Measurements from ENCODE around the gene SPON1.

Gene SPON1

GRCh38 chr11:14041040-14041439 lies 78.5 kb downstream of the SPON1 start:
- DNase-seq: no peak
- TF ChIP-seq, protein P1, sequence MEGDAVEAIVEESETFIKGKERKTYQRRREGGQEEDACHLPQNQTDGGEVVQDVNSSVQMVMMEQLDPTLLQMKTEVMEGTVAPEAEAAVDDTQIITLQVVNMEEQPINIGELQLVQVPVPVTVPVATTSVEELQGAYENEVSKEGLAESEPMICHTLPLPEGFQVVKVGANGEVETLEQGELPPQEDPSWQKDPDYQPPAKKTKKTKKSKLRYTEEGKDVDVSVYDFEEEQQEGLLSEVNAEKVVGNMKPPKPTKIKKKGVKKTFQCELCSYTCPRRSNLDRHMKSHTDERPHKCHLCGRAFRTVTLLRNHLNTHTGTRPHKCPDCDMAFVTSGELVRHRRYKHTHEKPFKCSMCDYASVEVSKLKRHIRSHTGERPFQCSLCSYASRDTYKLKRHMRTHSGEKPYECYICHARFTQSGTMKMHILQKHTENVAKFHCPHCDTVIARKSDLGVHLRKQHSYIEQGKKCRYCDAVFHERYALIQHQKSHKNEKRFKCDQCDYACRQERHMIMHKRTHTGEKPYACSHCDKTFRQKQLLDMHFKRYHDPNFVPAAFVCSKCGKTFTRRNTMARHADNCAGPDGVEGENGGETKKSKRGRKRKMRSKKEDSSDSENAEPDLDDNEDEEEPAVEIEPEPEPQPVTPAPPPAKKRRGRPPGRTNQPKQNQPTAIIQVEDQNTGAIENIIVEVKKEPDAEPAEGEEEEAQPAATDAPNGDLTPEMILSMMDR (IDR thresholded peaks at IDR 0.05): no peak
- H3K27me3 ChIP-seq: no peaks in the 10 kb centered on the region
- H3K4me1 ChIP-seq: peaks cover 0 to 6% (median 0%) of the 10 kb centered on the region in 4 donors
- H3K36me3 ChIP-seq: no peaks in the 10 kb centered on the region
- no peaks in the 10 kb centered on the region for H3K9me3 ChIP-seq
- intact Hi-C loops (cut with DNase I; ENCODE audit: low total_unique reads): no loop called here
- no peak overlapping the region for H3K27ac ChIP-seq
- no peak overlapping the region for H3K4me3 ChIP-seq

DNA sequence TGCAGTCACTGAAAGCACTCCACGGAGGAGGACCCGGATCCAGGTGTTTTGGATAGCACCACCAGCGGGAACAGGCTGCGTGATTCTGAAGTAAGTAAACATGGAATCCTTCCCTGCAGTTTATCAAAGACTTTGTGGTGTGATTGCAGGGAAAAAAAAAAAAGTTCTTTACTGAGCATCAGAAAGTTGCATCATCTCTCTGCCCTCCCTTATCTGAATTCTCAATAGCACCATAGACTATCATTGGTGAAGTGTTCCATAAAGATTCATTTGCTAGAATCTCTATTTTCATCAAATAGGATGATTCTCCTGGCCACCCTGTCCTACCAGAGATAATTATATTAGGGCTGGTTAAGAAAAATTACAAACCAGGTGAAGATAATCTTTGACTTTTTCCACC lies 79.0 kb downstream of the SPON1 start:
- no peak overlapping the region for H3K4me3 ChIP-seq
- H3K9me3 ChIP-seq: no peaks in the 10 kb centered on the region
- intact Hi-C loops (cut with DNase I; ENCODE audit: low total_unique reads): no loop called here
- H3K4me1 ChIP-seq: peaks cover 0 to 6% (median 0%) of the 10 kb centered on the region in 4 donors
- H3K36me3 ChIP-seq: no peaks in the 10 kb centered on the region
- no peak for DNase-seq
- TF ChIP-seq, protein P1 (IDR thresholded peaks at IDR 0.05): no peak
- no peak overlapping the region for H3K27ac ChIP-seq
- no peaks in the 10 kb centered on the region for H3K27me3 ChIP-seq

- intact Hi-C loops (cut with DNase I; ENCODE audit: low total_unique reads): no loop called here
- Histone ChIP-seq H3K4me3 (no peak overlapping the region), H3K27ac (no peak overlapping the region), H3K27me3 (no peaks in the 10 kb centered on the region), H3K36me3 (no peaks in the 10 kb centered on the region), H3K9me3 (no peaks in the 10 kb centered on the region), H3K4me1 (peaks cover 0 to 6% (median 0%) of the 10 kb centered on the region in 4 donors)
- TF ChIP-seq, protein P1 (IDR thresholded peaks at IDR 0.05): no peak
- no peak for DNase-seq
Observed at GRCh38 chr11:14042686-14043465, 80.4 kb downstream of the SPON1 start.

DNA sequence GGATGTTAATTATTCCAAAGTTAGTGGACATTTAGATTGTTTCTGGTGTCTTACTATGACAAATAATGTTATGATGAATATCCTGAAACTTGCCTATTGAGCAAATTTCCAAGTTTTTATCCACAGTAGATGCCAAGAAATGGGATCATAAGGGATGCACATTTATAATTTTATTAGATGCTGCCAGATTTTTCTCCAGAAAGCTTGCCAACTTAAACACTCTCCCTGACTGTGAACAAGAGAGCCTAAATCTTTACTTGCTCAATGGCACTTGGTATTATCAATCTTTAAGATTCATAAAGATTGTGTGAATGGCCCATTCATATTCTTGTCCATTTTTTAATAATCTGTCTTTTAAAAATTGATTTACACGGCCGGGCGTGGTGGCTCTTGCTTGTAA lies 82.4 kb downstream of the SPON1 start:
- H3K4me1 ChIP-seq: peaks cover 0 to 6% (median 0%) of the 10 kb centered on the region in 4 donors
- TF ChIP-seq, protein P1 (IDR thresholded peaks at IDR 0.05): no peak
- H3K36me3 ChIP-seq: no peaks in the 10 kb centered on the region
- intact Hi-C loops (cut with DNase I; ENCODE audit: low total_unique reads): no loop called here
- H3K27me3 ChIP-seq: no peaks in the 10 kb centered on the region
- DNase-seq: no peak
- H3K9me3 ChIP-seq: no peaks in the 10 kb centered on the region
- no peak overlapping the region for H3K4me3 ChIP-seq
- H3K27ac ChIP-seq: no peak overlapping the region

DNA sequence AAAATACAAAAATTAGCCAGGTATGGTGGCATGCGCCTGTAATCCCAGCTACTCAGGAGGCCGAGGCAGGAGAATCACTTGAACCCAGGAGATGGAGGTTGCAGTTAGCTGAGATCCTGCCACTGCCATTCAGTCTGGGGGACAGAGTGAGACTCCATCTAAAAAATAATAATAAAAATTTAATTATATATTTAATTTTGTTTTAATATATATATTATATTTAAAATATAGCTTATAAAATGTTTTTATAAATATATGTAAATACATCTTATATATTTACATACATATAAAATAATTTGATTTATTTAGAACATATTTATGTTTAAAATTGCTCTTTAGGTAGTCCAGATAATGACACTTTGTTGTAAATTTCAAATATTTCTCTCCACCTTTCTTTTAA lies 82.9 kb downstream of the SPON1 start:
- no peak overlapping the region for H3K27ac ChIP-seq
- no peaks in the 10 kb centered on the region for H3K9me3 ChIP-seq
- no peaks in the 10 kb centered on the region for H3K27me3 ChIP-seq
- DNase-seq: no peak
- H3K4me1 ChIP-seq: peaks cover 0 to 6% (median 0%) of the 10 kb centered on the region in 4 donors
- TF ChIP-seq, protein P1 (IDR thresholded peaks at IDR 0.05): no peak
- no peaks in the 10 kb centered on the region for H3K36me3 ChIP-seq
- no peak overlapping the region for H3K4me3 ChIP-seq
- intact Hi-C loops (cut with DNase I; ENCODE audit: low total_unique reads): no loop called here

All from tibial artery (tissue), 4 donors.